Measurements from ENCODE around the gene UGGT1. TPM values are rescaled to one million over a fixed set of nuclear protein-coding genes. Genes with fewer than 3 reads are reported as not detected.
"Not testable (repeated sequence)": the region's sequence is repeated elsewhere in the genome, so short reads cannot be mapped to it uniquely, and the experiment has no call there.

UGGT1 gene
- total RNA-seq, 1 donor from 2014 or later: 28.0 TPM

- DNase-seq (ENCODE audit: low spot score); intact Hi-C loops (cut with DNase I): not testable (repeated sequence)
These were observed 117.8 kb downstream of the UGGT1 start for GRCh38 chr2:128208631-128209324.

DNA sequence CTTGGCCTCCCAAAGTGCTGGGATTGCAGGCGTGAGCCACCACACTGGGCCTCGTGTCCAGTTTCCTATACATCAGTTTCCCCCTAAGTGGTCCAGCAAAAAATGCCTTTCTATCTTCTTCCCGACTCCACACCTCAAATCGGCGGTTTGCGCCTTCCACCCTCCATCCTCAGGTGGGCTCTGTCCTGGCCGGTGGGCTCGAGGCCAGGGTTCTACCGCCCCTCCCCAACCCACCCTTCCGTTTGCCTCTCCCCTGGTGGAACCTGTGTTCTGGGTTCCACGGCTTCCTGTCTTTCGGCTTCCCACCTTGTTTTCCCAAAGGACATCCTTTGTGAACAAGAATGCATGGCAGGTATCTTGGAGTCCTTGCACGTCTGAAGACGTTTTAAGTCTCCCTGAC lies 123.3 kb downstream of the UGGT1 start:
- intact Hi-C loops (cut with DNase I): no loop called here
- DNase-seq (ENCODE audit: low spot score): no peak

GRCh38 chr2:128214866-128215460 lies 124.0 kb downstream of the UGGT1 start:
- intact Hi-C loops (cut with DNase I): no loop called here
- DNase-seq (ENCODE audit: low spot score): no peak

GRCh38 chr2:128215897-128216642 lies 125.1 kb downstream of the UGGT1 start:
- no peak for DNase-seq (ENCODE audit: low spot score)
- intact Hi-C loops (cut with DNase I): no loop called here

GRCh38 chr2:128217671-128218070 lies 126.7 kb downstream of the UGGT1 start:
- intact Hi-C loops (cut with DNase I): no loop called here
- DNase-seq (ENCODE audit: low spot score): no peak

DNA sequence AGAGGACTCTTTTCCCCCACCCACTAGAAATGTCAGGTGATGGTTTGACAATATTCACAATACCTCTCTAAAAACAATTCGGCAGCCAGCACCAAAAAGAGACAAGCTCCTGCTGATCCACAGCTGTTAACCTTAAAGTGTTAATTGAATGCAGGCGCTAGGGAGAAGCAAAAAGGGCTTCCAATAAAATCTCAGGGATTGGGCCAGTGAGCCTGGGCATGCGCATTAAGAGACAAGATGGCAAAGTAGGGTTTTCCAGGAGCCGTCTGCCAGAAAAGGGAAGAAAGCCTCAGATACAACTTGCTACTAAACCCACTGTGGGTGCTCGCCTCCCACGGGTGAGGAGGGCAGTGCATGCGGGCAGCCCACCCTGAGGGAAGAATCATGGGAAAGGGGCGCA lies 128.9 kb downstream of the UGGT1 start:
- intact Hi-C loops (cut with DNase I): no loop called here

GRCh38 chr2:128227862-128228261 lies 136.9 kb downstream of the UGGT1 start:
- intact Hi-C loops (cut with DNase I): no loop called here

More for the DNA sequence above, 128.9 kb downstream of the UGGT1 start:
- no peak for DNase-seq (ENCODE audit: low spot score)

GRCh38 chr2:128228894-128229293 lies 137.9 kb downstream of the UGGT1 start:
- intact Hi-C loops (cut with DNase I): no loop called here
- DNase-seq (ENCODE audit: low spot score): no peak

More at GRCh38 chr2:128227862-128228261, 136.9 kb downstream of the UGGT1 start:
- DNase-seq (ENCODE audit: low spot score): no peak

GRCh38 chr2:128232965-128233789 lies 142.2 kb downstream of the UGGT1 start:
- intact Hi-C loops (cut with DNase I): loop anchor here (5.0 to 10.0 kb wide), 3 partner anchors 56 to 348 kb away; partner anchors contain the start of genes AMMECR1L and HS6ST1
- DNase-seq (ENCODE audit: low spot score): peak; percentile 96

GRCh38 chr2:128233790-128234395 lies 142.9 kb downstream of the UGGT1 start:
- DNase-seq (ENCODE audit: low spot score): no peak
- intact Hi-C loops (cut with DNase I): loop anchor here (5.0 to 10.0 kb wide), 3 partner anchors 57 to 349 kb away; partner anchors contain the start of genes AMMECR1L and HS6ST1

GRCh38 chr2:128234613-128235012 lies 143.6 kb downstream of the UGGT1 start:
- DNase-seq (ENCODE audit: low spot score): no peak
- intact Hi-C loops (cut with DNase I): loop anchor here (5.0 to 10.0 kb wide), 3 partner anchors 57 to 350 kb away; partner anchors contain the start of genes AMMECR1L and HS6ST1

GRCh38 chr2:128235581-128235980 lies 144.6 kb downstream of the UGGT1 start:
- DNase-seq (ENCODE audit: low spot score): no peak
- intact Hi-C loops (cut with DNase I): loop anchor here (10.0 kb wide), 1 partner anchor 351 kb away; the partner anchor contains the start of gene AMMECR1L

DNA sequence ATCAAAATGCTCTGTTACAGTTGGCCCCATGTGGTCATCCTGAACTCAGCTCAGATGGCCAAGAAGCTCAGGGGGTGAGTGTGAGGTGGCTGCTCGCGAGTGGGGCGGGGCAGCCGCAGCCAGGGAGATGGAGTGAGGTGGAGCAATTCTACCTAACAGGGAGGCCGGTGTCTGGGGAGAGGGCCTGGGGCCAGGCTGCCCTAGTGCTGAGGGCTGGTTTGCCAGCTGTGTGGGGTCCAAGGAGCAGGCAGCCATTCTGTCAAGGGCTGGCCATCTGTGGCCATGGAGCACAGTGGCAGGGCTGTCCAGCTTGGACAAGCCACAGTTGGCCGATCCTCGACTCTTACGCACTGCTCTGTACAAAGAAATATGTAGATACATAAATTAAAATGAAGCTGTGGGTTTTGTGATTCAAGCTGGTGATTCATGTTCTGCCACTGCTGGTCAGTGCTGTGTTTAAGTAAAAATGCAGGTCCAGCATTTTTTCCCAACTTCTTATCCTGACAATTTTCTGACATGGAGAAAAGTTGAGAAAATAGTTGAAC lies 145.6 kb downstream of the UGGT1 start:
- intact Hi-C loops (cut with DNase I): loop anchor here (10.0 kb wide), 1 partner anchor 352 kb away; the partner anchor contains the start of gene AMMECR1L
- no peak for DNase-seq (ENCODE audit: low spot score)

- intact Hi-C loops (cut with DNase I): loop anchor here (10.0 kb wide), 1 partner anchor 352 kb away; the partner anchor contains the start of gene AMMECR1L
- DNase-seq (ENCODE audit: low spot score): no peak
These were observed 146.1 kb downstream of the UGGT1 start for GRCh38 chr2:128237081-128237534.

DNA sequence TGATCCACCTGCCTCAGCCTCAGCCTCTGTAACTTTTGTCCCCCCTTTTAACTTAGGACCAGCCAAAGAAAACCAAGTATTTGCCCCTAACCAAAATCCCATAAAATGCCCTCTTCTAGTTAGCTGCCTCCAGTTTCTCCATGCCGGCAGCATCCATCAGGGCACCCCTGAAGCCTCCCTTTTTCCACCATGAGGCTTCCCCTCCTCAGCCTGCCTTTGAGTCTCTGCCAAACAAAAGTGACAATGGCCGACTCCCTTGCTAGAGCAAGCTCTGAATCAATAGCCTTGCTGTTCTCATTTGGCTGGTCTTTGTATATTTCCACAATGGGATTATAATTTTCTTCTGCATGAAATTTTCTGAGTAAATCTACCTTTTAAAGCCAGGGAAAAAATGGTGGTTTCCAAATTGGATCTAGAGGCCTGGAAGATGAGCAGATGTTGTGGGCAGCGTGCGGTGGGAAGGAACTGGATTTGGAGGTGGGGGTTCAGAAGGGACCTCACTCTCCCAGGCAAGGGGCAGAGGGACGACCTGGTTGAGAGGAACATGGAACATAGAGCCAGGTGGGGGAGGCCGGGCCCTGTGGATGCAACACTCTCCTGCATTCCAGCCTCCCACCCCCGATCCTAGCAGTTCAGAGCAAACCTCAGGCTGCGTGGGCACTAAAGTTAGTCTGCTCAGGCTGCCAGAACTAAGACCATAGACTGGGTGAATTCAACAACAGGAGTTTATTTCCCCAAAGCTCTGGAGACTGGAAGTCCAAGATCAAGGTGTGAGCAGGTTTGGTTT lies 147.1 kb downstream of the UGGT1 start:
- DNase-seq (ENCODE audit: low spot score): no peak
- intact Hi-C loops (cut with DNase I): loop anchor here (10.0 kb wide), 1 partner anchor 353 kb away; the partner anchor contains the start of gene AMMECR1L

- no peak for DNase-seq (ENCODE audit: low spot score)
- intact Hi-C loops (cut with DNase I): no loop called here
These were observed 150.9 kb downstream of the UGGT1 start for GRCh38 chr2:128241896-128242295.

Data from cardiac septum (tissue), 1 donor.